Fibroblast of the conjunctiva (primary cell): ENCODE data around the gene IRAK3.
"Not testable (repeated sequence)": the region's sequence is repeated elsewhere in the genome, so short reads cannot be mapped to it uniquely, and the experiment has no call there.

ENCODE experiments used
- DNase-seq: peaks from one replicate; pipeline ENCODE4 v3.0.0-alpha.2; 2010; ENCODE audit warnings: low read depth

Gene IRAK3

DNA sequence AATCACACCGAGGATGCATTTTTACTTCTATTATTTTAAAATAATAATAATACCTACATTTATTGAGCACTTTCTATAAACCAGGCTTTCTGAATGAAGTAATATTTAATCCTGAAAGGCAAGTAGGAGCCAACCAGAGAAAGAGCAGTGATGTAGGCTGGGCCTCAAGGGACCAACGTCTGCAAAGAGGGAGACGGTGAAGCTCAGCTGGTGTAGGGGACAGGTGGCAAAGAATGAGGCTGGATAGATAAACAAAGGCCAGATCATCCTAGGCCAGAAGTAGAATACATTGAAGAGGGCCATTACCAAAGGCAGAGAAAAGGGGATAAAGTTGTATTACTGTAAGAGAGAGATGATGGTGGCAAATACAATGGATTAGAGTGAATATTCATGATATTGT, 18.4 kb upstream of the IRAK3 start:
- DNase-seq: no peak

GRCh38 chr12:66174391-66175325, 14.4 kb upstream of the IRAK3 start:
- DNase-seq: not testable (repeated sequence)

- no peak for DNase-seq
These were observed 12.7 kb upstream of the IRAK3 start for GRCh38 chr12:66176105-66176900.

- DNase-seq: no peak
These were observed 6.1 kb upstream of the IRAK3 start for GRCh38 chr12:66182956-66183355.

DNA sequence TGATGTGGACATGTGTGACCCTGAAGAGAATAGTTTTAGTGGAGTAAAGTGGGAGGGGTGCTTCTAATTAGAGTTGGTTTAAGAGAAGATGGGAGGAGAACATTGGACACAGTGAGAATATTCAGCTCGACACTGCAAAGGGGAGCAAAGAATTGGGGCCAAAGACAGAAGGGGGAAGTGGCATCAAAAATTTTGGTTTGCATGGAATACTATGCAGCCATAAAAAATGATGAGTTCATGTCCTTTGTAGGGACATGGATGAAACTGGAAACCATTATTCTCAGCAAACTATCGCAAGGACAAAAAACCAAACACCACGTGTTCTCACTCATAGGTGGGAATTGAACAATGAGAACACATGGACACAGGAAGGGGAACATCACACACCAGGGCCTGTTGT, 4.2 kb upstream of the IRAK3 start:
- DNase-seq: not testable (repeated sequence)

DNA sequence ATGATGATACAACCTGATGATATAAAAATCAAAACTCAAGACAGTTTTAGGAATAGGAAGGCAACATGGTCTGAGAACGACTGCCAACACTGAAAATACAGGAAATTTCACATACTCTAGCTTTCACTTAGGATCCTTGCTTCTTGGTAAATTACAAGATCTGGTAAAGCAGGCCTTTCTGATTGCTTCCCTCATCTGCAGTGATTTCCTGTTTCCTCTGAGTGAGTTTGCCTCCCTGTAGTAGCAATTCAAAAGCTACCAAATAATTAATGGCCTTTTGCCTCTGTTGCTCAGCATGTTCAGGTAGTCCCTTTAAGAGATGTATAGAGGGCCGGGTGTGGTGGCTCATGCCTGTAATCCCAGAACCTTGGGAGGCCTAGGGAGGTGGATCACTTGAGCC, 2.0 kb upstream of the IRAK3 start:
- DNase-seq: no peak

GRCh38 chr12:66187821-66188220, 1.2 kb upstream of the IRAK3 start:
- no peak for DNase-seq

DNA sequence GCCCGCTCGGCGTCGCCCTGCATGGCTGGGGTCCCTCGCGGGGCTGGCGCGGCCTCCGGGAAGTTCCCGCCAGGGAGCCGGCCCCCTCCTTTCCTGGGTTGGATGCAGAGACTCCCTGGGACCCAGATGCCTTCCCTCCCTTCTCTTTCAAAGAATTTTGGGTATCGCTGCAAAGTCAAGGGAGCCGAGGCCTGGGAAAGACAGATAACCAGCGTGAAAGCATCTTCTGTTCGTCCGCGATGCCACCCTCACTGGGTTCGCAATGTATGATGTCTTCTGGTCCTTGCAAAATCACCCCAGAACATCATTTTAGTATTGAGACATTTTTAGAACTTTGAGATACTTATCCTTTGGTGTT, 451 bp downstream of the IRAK3 start:
- no peak for DNase-seq

GRCh38 chr12:66189889-66190288, 875 bp downstream of the IRAK3 start:
- DNase-seq: no peak

DNA sequence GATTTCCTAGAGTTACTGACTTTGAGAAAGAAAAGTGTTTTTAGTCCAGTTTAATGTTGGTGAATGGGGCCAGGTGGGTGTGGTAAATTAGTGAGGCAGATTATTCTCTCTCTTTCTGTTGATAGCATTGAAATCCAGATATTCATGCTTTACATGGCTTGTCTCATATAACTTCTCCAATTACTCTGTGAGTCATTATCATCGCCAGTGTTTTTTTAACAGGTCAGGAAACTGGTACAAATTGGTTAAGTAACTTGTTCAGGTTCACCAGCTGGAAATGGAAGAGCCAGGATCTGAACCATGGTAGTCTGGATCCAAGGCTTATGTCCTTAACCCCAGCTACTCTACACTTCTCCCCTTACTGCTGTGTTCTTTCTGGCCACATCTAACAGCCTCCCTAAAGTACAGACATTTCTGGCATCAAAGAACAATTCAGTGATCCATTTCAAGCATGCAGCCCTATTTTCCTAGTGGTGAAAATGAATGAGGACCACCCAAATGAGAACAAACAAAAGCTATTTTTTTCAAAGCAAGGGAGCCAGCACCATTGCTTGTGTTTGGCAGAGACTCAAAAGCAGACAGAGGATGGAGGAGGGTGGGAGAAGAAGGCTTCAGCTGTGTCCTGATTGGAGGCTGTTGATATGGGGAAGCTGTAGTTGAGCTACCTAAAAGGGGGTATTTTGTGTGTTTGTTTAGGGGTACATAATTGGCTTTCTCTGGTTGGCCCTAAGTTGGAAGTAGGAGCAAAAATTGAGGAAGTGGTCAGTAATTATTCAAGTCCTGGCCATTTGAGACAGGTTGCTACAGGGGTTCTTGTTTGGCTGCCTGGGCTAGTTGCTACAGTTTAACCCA, 1.7 kb downstream of the IRAK3 start:
- DNase-seq: no peak

- DNase-seq: no peak
These were observed 2.6 kb downstream of the IRAK3 start for GRCh38 chr12:66191547-66192126.

DNA sequence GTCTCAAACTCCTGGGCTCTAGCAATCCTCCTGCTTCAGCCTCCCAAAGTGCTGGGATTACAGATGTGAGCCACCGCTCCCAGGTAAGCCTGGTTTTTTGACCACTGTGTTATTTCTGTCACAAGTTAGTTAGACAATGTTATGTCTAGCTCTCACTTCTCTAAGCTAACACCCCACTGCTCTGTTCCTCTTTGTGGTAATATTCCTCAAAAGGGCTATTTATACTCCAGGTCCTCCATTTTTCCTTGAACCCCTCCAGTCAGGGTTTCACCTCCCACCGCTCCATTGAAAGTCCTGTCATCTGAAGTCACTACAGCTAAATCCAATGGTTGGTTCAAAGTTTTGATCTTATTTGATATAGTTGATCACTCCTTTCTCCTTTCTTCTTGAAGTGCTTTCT, 5.1 kb downstream of the IRAK3 start:
- no peak for DNase-seq

GRCh38 chr12:66195242-66195641, 6.2 kb downstream of the IRAK3 start:
- no peak for DNase-seq

DNA sequence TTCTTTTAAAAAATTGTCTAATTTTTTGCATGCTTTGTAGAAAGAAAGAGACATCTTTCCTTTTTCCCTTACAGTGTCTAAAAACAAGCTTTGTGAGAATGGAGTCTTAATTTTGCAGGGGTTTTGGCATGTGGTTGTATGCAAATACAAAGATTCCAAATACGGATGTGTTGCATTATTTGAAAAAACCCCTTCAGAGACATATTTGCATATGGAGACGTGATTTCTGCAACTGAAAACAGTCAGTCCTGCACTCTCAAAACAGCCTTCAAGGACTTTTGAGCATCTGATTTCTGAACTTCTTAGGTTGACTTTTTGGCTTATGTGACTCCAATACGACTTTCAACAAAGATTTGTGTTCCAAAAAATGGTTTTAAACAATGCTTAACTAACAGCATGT, 7.8 kb downstream of the IRAK3 start:
- no peak for DNase-seq

GRCh38 chr12:66197495-66197921, 8.5 kb downstream of the IRAK3 start:
- DNase-seq: no peak

- no peak for DNase-seq
These were observed 10.1 kb downstream of the IRAK3 start for GRCh38 chr12:66199141-66199540.

- DNase-seq: no peak
These were observed 11.0 kb downstream of the IRAK3 start for GRCh38 chr12:66199831-66200509.

DNA sequence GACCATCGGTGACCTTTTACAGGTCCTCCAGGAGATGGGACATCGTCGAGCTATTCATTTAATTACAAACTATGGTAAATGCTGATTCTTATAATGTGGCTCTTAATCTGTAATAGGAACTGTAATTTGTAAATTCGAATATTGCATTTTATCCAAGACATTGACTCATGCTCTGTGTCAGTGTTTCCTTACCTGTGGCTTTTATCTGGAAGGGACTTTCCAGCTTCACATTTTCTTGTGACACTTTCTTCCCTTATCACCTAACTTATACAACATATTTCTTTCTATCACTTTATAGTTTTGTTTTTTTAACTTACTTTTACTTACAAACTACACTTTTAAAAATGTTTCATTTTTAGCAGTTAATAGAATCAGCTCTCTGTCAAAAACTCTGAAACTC, 14.8 kb downstream of the IRAK3 start:
- DNase-seq: no peak

DNA sequence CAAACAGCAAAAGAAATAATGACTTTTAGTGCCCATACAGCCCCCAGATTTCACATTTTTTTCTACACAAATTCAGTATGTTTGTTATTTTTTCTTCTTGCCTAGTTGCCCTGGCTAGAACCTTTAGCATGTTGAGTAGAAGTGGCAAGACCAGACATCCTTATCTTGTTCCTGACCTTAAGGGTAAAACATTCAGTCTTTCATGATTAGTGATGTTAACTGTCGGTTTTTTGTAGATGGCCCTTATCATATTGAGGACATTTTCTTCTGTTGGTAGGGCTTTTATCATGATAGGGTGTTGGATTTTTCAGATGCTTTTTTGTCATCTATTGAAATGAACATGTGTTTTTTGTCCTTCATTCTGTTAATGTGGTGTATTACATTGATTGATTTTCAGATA, 17.1 kb downstream of the IRAK3 start:
- no peak for DNase-seq

GRCh38 chr12:66210840-66211239, 21.8 kb downstream of the IRAK3 start:
- DNase-seq: no peak

GRCh38 chr12:66211573-66211972, 22.6 kb downstream of the IRAK3 start:
- not testable (repeated sequence) for DNase-seq
